ENCODE measurements around the gene ZNF496. TPM values are rescaled to one million over a fixed set of nuclear protein-coding genes. Genes with fewer than 3 reads are reported as not detected.
"Not testable (repeated sequence)": the region's sequence is repeated elsewhere in the genome, so short reads cannot be mapped to it uniquely, and the experiment has no call there.

ZNF496 gene
- total and polyA plus RNA-seq, 3 experiments from 2014 or later, result 9.6 to 21.7 (median 21.4) TPM

DNA sequence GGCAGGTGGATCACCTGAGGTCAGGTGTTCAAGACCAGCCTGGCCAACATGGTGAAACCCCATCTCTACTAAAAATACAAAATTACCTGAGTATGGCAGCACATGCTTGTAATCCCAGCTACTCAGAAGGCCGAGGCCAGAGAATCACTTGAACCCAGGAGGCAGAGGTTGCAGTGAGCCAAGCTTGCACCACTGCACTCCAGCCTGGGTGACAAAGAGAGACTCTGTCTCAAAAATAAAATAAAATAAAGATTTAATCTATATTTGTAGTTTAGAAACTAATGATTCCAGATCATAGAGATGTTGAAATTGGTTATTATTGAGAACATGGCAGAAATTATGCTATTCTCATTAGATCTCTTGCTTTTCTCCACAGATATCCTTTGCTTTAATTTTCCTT is 75.9 kb downstream of the ZNF496 start, which contains the start of gene VN1R5:
Gene VN1R5 (plus strand): TSS at position 301 of the 400 bp plus-strand sequence.
- H3K4me1 ChIP-seq (ENCODE audit: insufficient read depth, low read length); H3K9me3 Mint-ChIP-seq; H3K4me1 Mint-ChIP-seq; H3K36me3 ChIP-seq (ENCODE audit: insufficient read depth, low read length); H3K27ac ChIP-seq (ENCODE audit: low read depth, low read length); H3K27ac Mint-ChIP-seq; POLR2A ChIA-PET; CTCF ChIA-PET; H3K4me3 ChIP-seq (ENCODE audit: low read length); H3K4me3 Mint-ChIP-seq; H3K9me3 ChIP-seq (ENCODE audit: low read length); DNase-seq; H3K27me3 ChIP-seq (ENCODE audit: insufficient read depth, low read length, poor library complexity, severe bottlenecking): not testable (repeated sequence)
- H3K36me3 Mint-ChIP-seq, result peaks cover 0 to 12% (median 0%) of the 10 kb centered on the region in 3 donors
- H3K27me3 Mint-ChIP-seq, result peaks cover 3 to 27% of the 10 kb centered on the region in 2 donors

DNA sequence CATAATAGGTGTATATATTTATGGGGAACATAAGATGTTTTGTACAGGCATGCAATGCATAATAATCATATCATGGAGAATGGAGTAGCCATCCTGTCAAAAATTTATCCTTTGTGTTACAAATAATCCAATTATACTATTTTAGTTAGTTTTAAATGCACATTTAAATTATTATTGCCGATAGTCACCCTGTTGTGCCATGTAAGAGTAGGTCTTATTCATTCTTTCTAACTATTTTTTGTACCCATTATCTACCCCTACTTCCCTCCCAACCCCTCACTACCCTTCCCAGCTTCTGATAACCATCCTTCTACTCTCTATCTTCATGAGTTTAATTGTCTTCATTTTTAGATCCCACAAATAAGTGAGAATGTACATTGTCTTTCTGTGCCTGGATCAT is 84.1 kb downstream of the ZNF496 start:
- ChIA-PET POLR2A (no interaction called here), CTCF (no interaction called here)

More for the DNA sequence above, 84.1 kb downstream of the ZNF496 start:
- no peaks in the 10 kb centered on the region for H3K27me3 ChIP-seq (ENCODE audit: insufficient read depth, low read length, poor library complexity, severe bottlenecking)
- peaks cover 1 to 7% of the 10 kb centered on the region in 2 donors for H3K27me3 Mint-ChIP-seq
- H3K36me3 Mint-ChIP-seq, result peaks cover 0 to 21% (median 1%) of the 10 kb centered on the region in 3 donors
- H3K4me1 ChIP-seq (ENCODE audit: insufficient read depth, low read length), result no peaks in the 10 kb centered on the region
- no peak overlapping the region for H3K27ac Mint-ChIP-seq
- H3K4me3 ChIP-seq (ENCODE audit: low read length), result no peak overlapping the region
- no peak overlapping the region for H3K4me3 Mint-ChIP-seq
- H3K36me3 ChIP-seq (ENCODE audit: insufficient read depth, low read length), result no peaks in the 10 kb centered on the region
- no peaks in the 10 kb centered on the region for H3K9me3 ChIP-seq (ENCODE audit: low read length)
- peaks cover 17 to 38% (median 24%) of the 10 kb centered on the region in 5 donors for H3K9me3 Mint-ChIP-seq
- DNase-seq, result no peak
- no peak overlapping the region for H3K27ac ChIP-seq (ENCODE audit: low read depth, low read length)
- H3K4me1 Mint-ChIP-seq, result no peaks in the 10 kb centered on the region

Other genes starting within 250 kb of the ZNF496 start
- 1 to 10 TPM; 9.4 to 10.0 TPM for gene ZNF669, start 227.5 kb downstream of the ZNF496 start, total RNA-seq
- 15.7 TPM for gene ZNF669, start 227.5 kb downstream of the ZNF496 start, polyA plus RNA-seq
- gene ZNF124, start 159.8 kb downstream of the ZNF496 start, total RNA-seq, result 10 to 100 TPM; 21.0 to 23.5 TPM
- 5.6 TPM for gene ZNF124, start 159.8 kb downstream of the ZNF496 start, polyA plus RNA-seq
- not detected for gene VN1R5, start 75.8 kb downstream of the ZNF496 start, total RNA-seq
- gene VN1R5, start 75.8 kb downstream of the ZNF496 start, polyA plus RNA-seq, result not detected
- gene NLRP3, start 84.3 kb upstream of the ZNF496 start, total RNA-seq, result 1 to 10 TPM; 1.8 to 2.6 TPM
- gene NLRP3, start 84.3 kb upstream of the ZNF496 start, polyA plus RNA-seq, result 3.0 TPM
- not detected for gene OR2B11, start 126.2 kb upstream of the ZNF496 start, total RNA-seq
- gene OR2B11, start 126.2 kb upstream of the ZNF496 start, polyA plus RNA-seq, result not detected
- gene OR2C3, start 204.6 kb upstream of the ZNF496 start, total RNA-seq, result not detected
- not detected for gene OR2C3, start 204.6 kb upstream of the ZNF496 start, polyA plus RNA-seq
- gene GCSAML, start 217.3 kb upstream of the ZNF496 start, total RNA-seq, result under 1 TPM; 0.11 to 0.20 TPM
- not detected for gene GCSAML, start 217.3 kb upstream of the ZNF496 start, polyA plus RNA-seq